KBM-7 (cell line): ENCODE results near the gene CSMD2.
"Not testable (repeated sequence)": the region's sequence is repeated elsewhere in the genome, so short reads cannot be mapped to it uniquely, and the experiment has no call there.

Experiments
- DNase-seq: peaks from one replicate; pipeline ENCODE4 v3.0.0-alpha.2; 2015
- in situ Hi-C: fragments of 300-500 bp; cut with MboI; formaldehyde crosslinking; loops from 2 replicates; pipeline ENCODE4 v1.14.3; 2020; ENCODE audit warnings: low sequenced_read_pairs, low pct_unique_long_range_greater_than_20kb, mixed read lengths

The CSMD2 gene

GRCh38 chr1:33529957-33530356 lies 635.1 kb downstream of the CSMD2 start:
- in situ Hi-C loops = no loop called here
- no peak for DNase-seq

- in situ Hi-C loops = no loop called here
- DNase-seq = no peak
These were observed 637.1 kb downstream of the CSMD2 start for GRCh38 chr1:33527934-33528333.

GRCh38 chr1:33524586-33524985 lies 640.4 kb downstream of the CSMD2 start:
- peak; percentile 3 for DNase-seq
- in situ Hi-C loops = no loop called here

GRCh38 chr1:33519240-33519884 lies 645.7 kb downstream of the CSMD2 start:
- in situ Hi-C loops = no loop called here

GRCh38 chr1:33517596-33518250 lies 647.3 kb downstream of the CSMD2 start:
- in situ Hi-C loops = no loop called here
- no peak for DNase-seq

More at GRCh38 chr1:33519240-33519884, 645.7 kb downstream of the CSMD2 start:
- peak; percentile 21 for DNase-seq

- DNase-seq = no peak
- in situ Hi-C loops = no loop called here
These were observed 648.0 kb downstream of the CSMD2 start for GRCh38 chr1:33516891-33517567.

- no peak for DNase-seq
- in situ Hi-C loops = no loop called here
These were observed 648.6 kb downstream of the CSMD2 start for GRCh38 chr1:33516428-33516827.

- in situ Hi-C loops = no loop called here
- no peak for DNase-seq
These were observed 649.4 kb downstream of the CSMD2 start for GRCh38 chr1:33515607-33516006.

GRCh38 chr1:33515112-33515511 lies 649.9 kb downstream of the CSMD2 start:
- no peak for DNase-seq
- in situ Hi-C loops = no loop called here

GRCh38 chr1:33512226-33513011 lies 652.6 kb downstream of the CSMD2 start:
- no peak for DNase-seq
- in situ Hi-C loops = no loop called here

- DNase-seq, in situ Hi-C loops: not testable (repeated sequence)
These were observed 655.8 kb downstream of the CSMD2 start for GRCh38 chr1:33509276-33509675.

GRCh38 chr1:33508151-33508550 lies 656.9 kb downstream of the CSMD2 start:
- in situ Hi-C loops = no loop called here

GRCh38 chr1:33507661-33508060 lies 657.4 kb downstream of the CSMD2 start:
- in situ Hi-C loops = no loop called here
- DNase-seq = no peak

More at GRCh38 chr1:33508151-33508550, 656.9 kb downstream of the CSMD2 start:
- DNase-seq = no peak

GRCh38 chr1:33503506-33503905 lies 661.5 kb downstream of the CSMD2 start:
- in situ Hi-C loops = no loop called here
- no peak for DNase-seq

- DNase-seq = no peak
- in situ Hi-C loops = no loop called here
These were observed 662.3 kb downstream of the CSMD2 start for GRCh38 chr1:33502726-33503125.

- DNase-seq = no peak
- in situ Hi-C loops = no loop called here
These were observed 663.3 kb downstream of the CSMD2 start for GRCh38 chr1:33501774-33502173.

GRCh38 chr1:33501309-33501708 lies 663.7 kb downstream of the CSMD2 start:
- in situ Hi-C loops = no loop called here
- DNase-seq = no peak

- in situ Hi-C loops = no loop called here
- no peak for DNase-seq
These were observed 664.5 kb downstream of the CSMD2 start for GRCh38 chr1:33500547-33500946.

GRCh38 chr1:33497410-33497809 lies 667.6 kb downstream of the CSMD2 start:
- in situ Hi-C loops = no loop called here
- no peak for DNase-seq

- DNase-seq = no peak
- in situ Hi-C loops = no loop called here
These were observed 670.1 kb downstream of the CSMD2 start for GRCh38 chr1:33494929-33495328.
